ENCODE data around the gene MACROH2A1. TPM values are rescaled to one million over a fixed set of nuclear protein-coding genes. Genes with fewer than 3 reads are reported as not detected.

MACROH2A1 gene
- total RNA-seq, 1 donor from 2014 or later = 179 TPM

GRCh38 chr5:135398160-135398854 lies 724 bp downstream of the MACROH2A1 start:
- ATAC-seq (peak; percentile 24), DNase-seq (peak; percentile 80)
- Histone ChIP-seq H3K27ac (peak overlapping the region; percentile 94), H3K9me3 (no peaks in the 10 kb centered on the region), H3K36me3 (no peaks in the 10 kb centered on the region), H3K4me1 (peaks cover 48% of the 10 kb centered on the region), H3K4me3 (peak overlapping the region; percentile 82), H3K27me3 (no peaks in the 10 kb centered on the region)
- TF ChIP-seq, protein P1, sequence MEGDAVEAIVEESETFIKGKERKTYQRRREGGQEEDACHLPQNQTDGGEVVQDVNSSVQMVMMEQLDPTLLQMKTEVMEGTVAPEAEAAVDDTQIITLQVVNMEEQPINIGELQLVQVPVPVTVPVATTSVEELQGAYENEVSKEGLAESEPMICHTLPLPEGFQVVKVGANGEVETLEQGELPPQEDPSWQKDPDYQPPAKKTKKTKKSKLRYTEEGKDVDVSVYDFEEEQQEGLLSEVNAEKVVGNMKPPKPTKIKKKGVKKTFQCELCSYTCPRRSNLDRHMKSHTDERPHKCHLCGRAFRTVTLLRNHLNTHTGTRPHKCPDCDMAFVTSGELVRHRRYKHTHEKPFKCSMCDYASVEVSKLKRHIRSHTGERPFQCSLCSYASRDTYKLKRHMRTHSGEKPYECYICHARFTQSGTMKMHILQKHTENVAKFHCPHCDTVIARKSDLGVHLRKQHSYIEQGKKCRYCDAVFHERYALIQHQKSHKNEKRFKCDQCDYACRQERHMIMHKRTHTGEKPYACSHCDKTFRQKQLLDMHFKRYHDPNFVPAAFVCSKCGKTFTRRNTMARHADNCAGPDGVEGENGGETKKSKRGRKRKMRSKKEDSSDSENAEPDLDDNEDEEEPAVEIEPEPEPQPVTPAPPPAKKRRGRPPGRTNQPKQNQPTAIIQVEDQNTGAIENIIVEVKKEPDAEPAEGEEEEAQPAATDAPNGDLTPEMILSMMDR (IDR thresholded peaks at IDR 0.05) = no peak
- intact Hi-C loops (cut with DNase I) = no loop called here

DNA sequence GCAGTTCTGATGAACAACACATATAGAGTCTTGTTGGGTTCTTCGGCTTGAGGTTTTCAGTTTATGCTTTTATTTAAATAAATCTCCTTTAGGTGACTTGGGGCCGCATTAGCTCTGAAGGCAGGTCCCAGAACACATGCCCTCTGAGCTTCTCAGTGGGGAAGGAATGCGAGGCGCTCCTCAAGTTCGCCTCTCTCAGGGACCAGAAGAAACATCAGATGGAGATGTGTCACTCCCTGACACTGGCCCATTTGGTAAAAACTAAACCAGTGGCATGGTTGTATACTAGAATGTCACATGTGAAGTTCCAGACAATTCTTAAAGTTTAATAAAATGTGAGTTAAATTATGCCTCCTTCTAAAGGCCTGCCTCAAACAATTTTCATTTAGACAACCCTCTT lies 1.9 kb downstream of the MACROH2A1 start:
- ATAC-seq (no peak), DNase-seq (no peak)
- no peak overlapping the region for H3K27ac ChIP-seq
- no peaks in the 10 kb centered on the region for H3K27me3 ChIP-seq
- H3K9me3 ChIP-seq = no peaks in the 10 kb centered on the region
- TF ChIP-seq, protein P1 (IDR thresholded peaks at IDR 0.05) = no peak
- no peaks in the 10 kb centered on the region for H3K36me3 ChIP-seq
- peak overlapping the region; percentile 82 for H3K4me3 ChIP-seq
- intact Hi-C loops (cut with DNase I) = no loop called here
- H3K4me1 ChIP-seq = peaks cover 60% of the 10 kb centered on the region

GRCh38 chr5:135396459-135397055 lies 2.5 kb downstream of the MACROH2A1 start:
- Histone ChIP-seq H3K4me1 (peaks cover 63% of the 10 kb centered on the region), H3K9me3 (no peaks in the 10 kb centered on the region), H3K36me3 (no peaks in the 10 kb centered on the region), H3K27ac (peak overlapping the region; percentile 25), H3K4me3 (peak overlapping the region; percentile 1), H3K27me3 (no peaks in the 10 kb centered on the region)
- intact Hi-C loops (cut with DNase I) = no loop called here
- TF ChIP-seq, protein P1 (IDR thresholded peaks at IDR 0.05) = no peak
- ATAC-seq (no peak), DNase-seq (no peak)

- H3K27me3 ChIP-seq = no peaks in the 10 kb centered on the region
- H3K4me1 ChIP-seq = peaks cover 70% of the 10 kb centered on the region
- H3K36me3 ChIP-seq = no peaks in the 10 kb centered on the region
- TF ChIP-seq, protein P1 (IDR thresholded peaks at IDR 0.05) = no peak
- peak overlapping the region; percentile 25 for H3K27ac ChIP-seq
- ATAC-seq (no peak), DNase-seq (no peak)
- H3K9me3 ChIP-seq = no peaks in the 10 kb centered on the region
- peak overlapping the region; percentile 1 for H3K4me3 ChIP-seq
- intact Hi-C loops (cut with DNase I) = no loop called here
Measured at GRCh38 chr5:135395866-135396265, 3.2 kb downstream of the MACROH2A1 start.

GRCh38 chr5:135395451-135395850 lies 3.6 kb downstream of the MACROH2A1 start:
- no peak for DNase-seq

More at GRCh38 chr5:135395451-135395850, 3.6 kb downstream of the MACROH2A1 start:
- intact Hi-C loops (cut with DNase I) = no loop called here
- H3K4me3 ChIP-seq = no peak overlapping the region
- peaks cover 74% of the 10 kb centered on the region for H3K4me1 ChIP-seq
- no peaks in the 10 kb centered on the region for H3K27me3 ChIP-seq
- TF ChIP-seq, protein P1 (IDR thresholded peaks at IDR 0.05) = no peak
- ATAC-seq = no peak
- no peaks in the 10 kb centered on the region for H3K9me3 ChIP-seq
- H3K27ac ChIP-seq = no peak overlapping the region
- no peaks in the 10 kb centered on the region for H3K36me3 ChIP-seq
